Measurements from ENCODE around the gene RAB37.

GRCh38 chr17:74776044-74776962, 39.2 kb downstream of the RAB37 start, which contains the start of gene NAT9:
- TF ChIP-seq CTCF (IDR thresholded peaks at IDR 0.05) (peak in 1 of 4 experiments; percentile 42), POLR2A (IDR thresholded peaks at IDR 0.05) (peak; percentile 61 to 63)
